A549 (cell line): Measurements from ENCODE around the gene PPP2R5C. TPM values are rescaled to one million over a fixed set of nuclear protein-coding genes. Genes with fewer than 3 reads are reported as not detected.

Source experiments
- ATAC-seq, 2 experiments: fragments of 200-7000 bp in 1 of 2; fragments of >200 bp in 1 of 2; cut with Nextera tagmentation in 1 of 2; cut with Tn5 transposase in 1 of 2; 3 replicates each; pipeline versions ENCODE4 v1.8.0 to v1.9.1; 2018 to 2020; ENCODE audit warnings: mild to moderate bottlenecking in 1 of 2, moderate library complexity in 1 of 2
- CTCF ChIA-PET: fragments of 300-600 bp; sonication (Branson Sonifier 250); formaldehyde crosslinking; extraction: SDS; loops from one replicate; lab custom pipeline; 2021; ENCODE audit warnings: antibody characterized with exemption, inconsistent platforms; lab: Yijun Ruan, JAX
- POLR2A ChIA-PET: fragments of 350-600 bp; formaldehyde crosslinking; extraction: SDS; loops from one replicate; lab custom pipeline; 2021; ENCODE audit warnings: antibody characterized with exemption, inconsistent platforms; lab: Yijun Ruan, JAX
- DNase-seq, 2 experiments: peaks; one replicate each; pipeline versions ENCODE4 v3.0.0 to v3.0.0-alpha.2; 2011 to 2016; ENCODE audit warnings: low read depth in 1 of 2, low spot score in 1 of 2
- FAIRE-seq: peaks from 2 replicates; lab custom pipeline; 2011; peaks lifted over from hg19 to GRCh38; lab: Jason Lieb, UNC
- H3K27ac ChIP-seq, 2 experiments: fragments of >200 bp; sonication (Bioruptor Twin); formaldehyde crosslinking; 3 replicates each; pipeline ENCODE4 v1.5.1; 2016 to 2017
- H3K4me1 ChIP-seq: fragments of >200 bp; sonication (Bioruptor Twin); formaldehyde crosslinking; 3 replicates; pipeline ENCODE4 v1.6.1; 2016
- H3K4me2 ChIP-seq: fragments of >200 bp; sonication (Bioruptor Twin); formaldehyde crosslinking; 3 replicates; pipeline ENCODE4 v1.6.1; 2016
- H3K4me3 ChIP-seq: fragments of >200 bp; sonication (Bioruptor Twin); formaldehyde crosslinking; 3 replicates; pipeline ENCODE4 v1.5.1; 2016
- H3K9me3 ChIP-seq: fragments of >200 bp; sonication (Bioruptor Twin); formaldehyde crosslinking; 3 replicates; pipeline ENCODE4 v1.6.1; 2016
- CBX8 ChIP-seq: fragments of 200-600 bp; sonication (generic); IDR thresholded peaks from 2 replicates; pipeline ENCODE4 v1.6.1; 2016
- CEBPB ChIP-seq, 2 experiments: fragments of >200 bp in 1 of 2; sonication (Bioruptor Twin) in 1 of 2; formaldehyde crosslinking in 1 of 2; IDR thresholded peaks; 2 replicates each; pipeline ENCODE4 v1.6.1; 2012 to 2016
- CHD2 ChIP-seq: fragments of 150-350 bp; IDR thresholded peaks from 2 replicates; pipeline ENCODE4 v1.6.1; 2014; ENCODE audit warnings: low read length; ENCODE audit not compliant: partially characterized antibody
- EHMT2 ChIP-seq: fragments of 200-600 bp; sonication (generic); IDR thresholded peaks from 2 replicates; pipeline ENCODE4 v1.6.1; 2016; ENCODE audit warnings: antibody characterized with exemption, low read depth, mild to moderate bottlenecking, moderate library complexity
- GATA3 ChIP-seq: IDR thresholded peaks from 2 replicates; pipeline ENCODE4 v1.6.1; 2012; ENCODE audit warnings: borderline replicate concordance
- HEYL ChIP-seq: fragments of 250-450 bp; sonication (Bioruptor Pico); IDR thresholded peaks from 2 replicates; pipeline ENCODE4 v1.8.0; 2021; ENCODE audit warnings: mild to moderate bottlenecking, moderate library complexity
- HOXB5 ChIP-seq: fragments of 250-450 bp; sonication (Bioruptor Pico); IDR thresholded peaks from 2 replicates; pipeline ENCODE4 v1.5.0; 2020; ENCODE audit warnings: mild to moderate bottlenecking, moderate library complexity
- JUN ChIP-seq, 2 experiments: fragments of >200 bp; sonication (Bioruptor Twin); formaldehyde crosslinking; IDR thresholded peaks; 2 replicates in 1 of 2; 3 replicates in 1 of 2; pipeline ENCODE4 v1.6.1; 2016 to 2017
- NFE2L2 ChIP-seq: fragments of 150-350 bp; conservative IDR thresholded peaks from 2 replicates; pipeline ENCODE4 v1.6.1; 2014; ENCODE audit warnings: low read length
- NR3C1 ChIP-seq: fragments of >200 bp; sonication (Bioruptor Twin); formaldehyde crosslinking; IDR thresholded peaks from 3 replicates; pipeline ENCODE4 v1.6.1; 2017
- POLR2AphosphoS2 ChIP-seq: conservative IDR thresholded peaks from 2 replicates; pipeline ENCODE4 v1.6.1; 2012; ENCODE audit warnings: low read length, improper control_type of control experiment, inconsistent platforms
- RCOR1 ChIP-seq: fragments of 150-350 bp; IDR thresholded peaks from 2 replicates; pipeline ENCODE4 v1.6.1; 2014; ENCODE audit warnings: antibody characterized with exemption, low read length, low read depth
- RFX5 ChIP-seq: fragments of 450-650 bp; IDR thresholded peaks from 2 replicates; pipeline ENCODE4 v1.7.1; 2014; ENCODE audit warnings: antibody characterized with exemption, mild to moderate bottlenecking, moderate library complexity
- WGBS: methylation state at CpG from one replicate; pipeline ENCODE4 v1.1.6; 2017; ENCODE audit errors: missing lambda C conversion rate; 5-methylcytosine and 5-hydroxymethylcytosine counted together
- polyA plus RNA-seq, 4 experiments: library from polyadenylated mRNA; depleted of rRNA in 3 of 4; stranded (reverse); fragments of >200 nt; fragmentation: RNase III in 1 of 4; extraction: RNeasy Plus Mini Kit Qiagen cat#74134 plus additional on column Dnase treatment in 1 of 4; gene quantifications; 2 replicates in 3 of 4; 3 replicates in 1 of 4; pipeline ENCODE4 v1.2.3, GENCODE V29; 2011 to 2017
- TF ChIP-seq, protein P1 (sequence below): fragments of 450-650 bp; IDR thresholded peaks from 2 replicates; pipeline ENCODE4 v1.6.1; 2014; ENCODE audit warnings: antibody characterized with exemption
- TF ChIP-seq, protein P2 (sequence below): fragments of 250-450 bp; sonication (Bioruptor Pico); IDR thresholded peaks from 2 replicates; pipeline ENCODE4 v1.5.0; 2020; ENCODE audit warnings: low read depth, mild to moderate bottlenecking, moderate library complexity
- TF ChIP-seq, protein P3 (sequence below): fragments of >200 bp; sonication (Bioruptor Twin); formaldehyde crosslinking; IDR thresholded peaks from 3 replicates; pipeline ENCODE4 v1.6.1; 2016
- TF ChIP-seq, protein P4 (sequence below): IDR thresholded peaks from 2 replicates; pipeline ENCODE4 v1.6.1; 2012
- TF ChIP-seq, protein P5 (sequence below): fragments of 200-600 bp; sonication (generic); IDR thresholded peaks from 2 replicates; pipeline ENCODE4 v1.6.1; 2016; ENCODE audit warnings: antibody characterized with exemption, mild to moderate bottlenecking, moderate library complexity
- TF ChIP-seq, protein P6 (sequence below): fragments of 250-450 bp; sonication (Bioruptor Pico); IDR thresholded peaks from 2 replicates; pipeline ENCODE4 v1.5.0; 2021; ENCODE audit warnings: mild to moderate bottlenecking, moderate library complexity, borderline replicate concordance

The PPP2R5C gene
- polyA plus RNA-seq, 2 of the 4 experiments (the other 2 are of a cell fraction) = 74.8 to 150 TPM

DNA sequence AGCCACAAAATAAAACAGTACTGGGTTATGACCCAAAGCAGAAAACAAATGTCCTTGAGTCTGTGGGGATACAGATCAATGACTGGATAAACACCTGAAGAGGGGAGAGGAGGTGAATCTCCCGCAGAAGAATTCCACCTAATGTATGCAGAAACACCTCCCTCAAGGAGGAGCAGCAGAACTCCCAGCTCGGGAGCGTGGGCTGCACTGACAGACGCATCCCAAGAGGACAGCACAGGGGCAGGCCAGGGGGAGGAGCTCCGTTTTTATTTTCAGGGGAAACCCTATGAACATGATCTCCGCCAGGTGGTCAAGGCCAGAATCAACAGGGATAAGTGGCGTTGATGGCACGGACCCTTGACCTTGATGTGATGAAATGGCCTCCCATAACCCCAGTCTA lies 41.8 kb upstream of the PPP2R5C start:
- WGBS = 71% methylated on average over 8 of the region's 8 CpGs
- Histone ChIP-seq H3K27ac (no peak overlapping the region), H3K9me3 (no peaks in the 10 kb centered on the region), H3K4me1 (no peaks in the 10 kb centered on the region), H3K4me2 (no peak overlapping the region), H3K4me3 (no peak overlapping the region)
- no peak for FAIRE-seq
- ATAC-seq = peak; percentile 44 to 48; a peak in 3 of 6 replicates
- ChIA-PET CTCF (interaction anchor here (1.0 to 8.5 kb wide), 3 partner anchors 9 to 13 kb away, joined by 3 to 64 read pairs (median 5); no protein-coding TSS in a partner anchor), POLR2A (no interaction called here)
- no peak for DNase-seq
- TF ChIP-seq CEBPB (IDR thresholded peaks at IDR 0.05) = no peak
- TF ChIP-seq, protein P1, sequence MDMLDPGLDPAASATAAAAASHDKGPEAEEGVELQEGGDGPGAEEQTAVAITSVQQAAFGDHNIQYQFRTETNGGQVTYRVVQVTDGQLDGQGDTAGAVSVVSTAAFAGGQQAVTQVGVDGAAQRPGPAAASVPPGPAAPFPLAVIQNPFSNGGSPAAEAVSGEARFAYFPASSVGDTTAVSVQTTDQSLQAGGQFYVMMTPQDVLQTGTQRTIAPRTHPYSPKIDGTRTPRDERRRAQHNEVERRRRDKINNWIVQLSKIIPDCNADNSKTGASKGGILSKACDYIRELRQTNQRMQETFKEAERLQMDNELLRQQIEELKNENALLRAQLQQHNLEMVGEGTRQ = no peak
- TF ChIP-seq, protein P2, sequence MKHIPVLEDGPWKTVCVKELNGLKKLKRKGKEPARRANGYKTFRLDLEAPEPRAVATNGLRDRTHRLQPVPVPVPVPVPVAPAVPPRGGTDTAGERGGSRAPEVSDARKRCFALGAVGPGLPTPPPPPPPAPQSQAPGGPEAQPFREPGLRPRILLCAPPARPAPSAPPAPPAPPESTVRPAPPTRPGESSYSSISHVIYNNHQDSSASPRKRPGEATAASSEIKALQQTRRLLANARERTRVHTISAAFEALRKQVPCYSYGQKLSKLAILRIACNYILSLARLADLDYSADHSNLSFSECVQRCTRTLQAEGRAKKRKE (CRISPR knock-in tag) = no peak
- TF ChIP-seq, protein P3, sequence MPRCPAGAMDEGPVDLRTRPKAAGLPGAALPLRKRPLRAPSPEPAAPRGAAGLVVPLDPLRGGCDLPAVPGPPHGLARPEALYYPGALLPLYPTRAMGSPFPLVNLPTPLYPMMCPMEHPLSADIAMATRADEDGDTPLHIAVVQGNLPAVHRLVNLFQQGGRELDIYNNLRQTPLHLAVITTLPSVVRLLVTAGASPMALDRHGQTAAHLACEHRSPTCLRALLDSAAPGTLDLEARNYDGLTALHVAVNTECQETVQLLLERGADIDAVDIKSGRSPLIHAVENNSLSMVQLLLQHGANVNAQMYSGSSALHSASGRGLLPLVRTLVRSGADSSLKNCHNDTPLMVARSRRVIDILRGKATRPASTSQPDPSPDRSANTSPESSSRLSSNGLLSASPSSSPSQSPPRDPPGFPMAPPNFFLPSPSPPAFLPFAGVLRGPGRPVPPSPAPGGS = no peak
- TF ChIP-seq JUN (IDR thresholded peaks at IDR 0.05) = no peak
- TF ChIP-seq, protein P4, sequence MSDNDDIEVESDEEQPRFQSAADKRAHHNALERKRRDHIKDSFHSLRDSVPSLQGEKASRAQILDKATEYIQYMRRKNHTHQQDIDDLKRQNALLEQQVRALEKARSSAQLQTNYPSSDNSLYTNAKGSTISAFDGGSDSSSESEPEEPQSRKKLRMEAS = no peak
- TF ChIP-seq HOXB5 (CRISPR knock-in tag) = no peak
- TF ChIP-seq NR3C1 = no peak
- no peak for TF ChIP-seq POLR2AphosphoS2
- TF ChIP-seq EHMT2 = no peak
- no peak for TF ChIP-seq CBX8
- TF ChIP-seq, protein P5, sequence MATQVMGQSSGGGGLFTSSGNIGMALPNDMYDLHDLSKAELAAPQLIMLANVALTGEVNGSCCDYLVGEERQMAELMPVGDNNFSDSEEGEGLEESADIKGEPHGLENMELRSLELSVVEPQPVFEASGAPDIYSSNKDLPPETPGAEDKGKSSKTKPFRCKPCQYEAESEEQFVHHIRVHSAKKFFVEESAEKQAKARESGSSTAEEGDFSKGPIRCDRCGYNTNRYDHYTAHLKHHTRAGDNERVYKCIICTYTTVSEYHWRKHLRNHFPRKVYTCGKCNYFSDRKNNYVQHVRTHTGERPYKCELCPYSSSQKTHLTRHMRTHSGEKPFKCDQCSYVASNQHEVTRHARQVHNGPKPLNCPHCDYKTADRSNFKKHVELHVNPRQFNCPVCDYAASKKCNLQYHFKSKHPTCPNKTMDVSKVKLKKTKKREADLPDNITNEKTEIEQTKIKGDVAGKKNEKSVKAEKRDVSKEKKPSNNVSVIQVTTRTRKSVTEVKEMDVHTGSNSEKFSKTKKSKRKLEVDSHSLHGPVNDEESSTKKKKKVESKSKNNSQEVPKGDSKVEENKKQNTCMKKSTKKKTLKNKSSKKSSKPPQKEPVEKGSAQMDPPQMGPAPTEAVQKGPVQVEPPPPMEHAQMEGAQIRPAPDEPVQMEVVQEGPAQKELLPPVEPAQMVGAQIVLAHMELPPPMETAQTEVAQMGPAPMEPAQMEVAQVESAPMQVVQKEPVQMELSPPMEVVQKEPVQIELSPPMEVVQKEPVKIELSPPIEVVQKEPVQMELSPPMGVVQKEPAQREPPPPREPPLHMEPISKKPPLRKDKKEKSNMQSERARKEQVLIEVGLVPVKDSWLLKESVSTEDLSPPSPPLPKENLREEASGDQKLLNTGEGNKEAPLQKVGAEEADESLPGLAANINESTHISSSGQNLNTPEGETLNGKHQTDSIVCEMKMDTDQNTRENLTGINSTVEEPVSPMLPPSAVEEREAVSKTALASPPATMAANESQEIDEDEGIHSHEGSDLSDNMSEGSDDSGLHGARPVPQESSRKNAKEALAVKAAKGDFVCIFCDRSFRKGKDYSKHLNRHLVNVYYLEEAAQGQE = no peak
- no peak for TF ChIP-seq GATA3
- TF ChIP-seq, protein P6, sequence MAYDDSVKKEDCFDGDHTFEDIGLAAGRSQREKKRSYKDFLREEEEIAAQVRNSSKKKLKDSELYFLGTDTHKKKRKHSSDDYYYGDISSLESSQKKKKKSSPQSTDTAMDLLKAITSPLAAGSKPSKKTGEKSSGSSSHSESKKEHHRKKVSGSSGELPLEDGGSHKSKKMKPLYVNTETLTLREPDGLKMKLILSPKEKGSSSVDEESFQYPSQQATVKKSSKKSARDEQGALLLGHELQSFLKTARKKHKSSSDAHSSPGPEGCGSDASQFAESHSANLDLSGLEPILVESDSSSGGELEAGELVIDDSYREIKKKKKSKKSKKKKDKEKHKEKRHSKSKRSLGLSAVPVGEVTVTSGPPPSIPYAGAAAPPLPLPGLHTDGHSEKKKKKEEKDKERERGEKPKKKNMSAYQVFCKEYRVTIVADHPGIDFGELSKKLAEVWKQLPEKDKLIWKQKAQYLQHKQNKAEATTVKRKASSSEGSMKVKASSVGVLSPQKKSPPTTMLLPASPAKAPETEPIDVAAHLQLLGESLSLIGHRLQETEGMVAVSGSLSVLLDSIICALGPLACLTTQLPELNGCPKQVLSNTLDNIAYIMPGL (CRISPR knock-in tag) = no peak
- no peak for TF ChIP-seq CHD2
- TF ChIP-seq RCOR1 = no peak
- TF ChIP-seq NFE2L2 = no peak
- no peak for TF ChIP-seq RFX5
- no peak for TF ChIP-seq HEYL (CRISPR knock-in tag)
